ENCODE measurements around the gene MATN1.

- no peak for TF ChIP-seq CTCF (IDR thresholded peaks at IDR 0.05)
- no peak for TF ChIP-seq POLR2A (IDR thresholded peaks at IDR 0.05)
Observed at GRCh38 chr1:30764396-30764795, 41.0 kb upstream of the MATN1 start.

Measured in Peyer's patch (tissue), 4 donors.